Measurements from ENCODE around the gene ATP13A2.

The ATP13A2 gene

GRCh38 chr1:17027900-17028299, 16.2 kb upstream of the ATP13A2 start:
- no peak for FAIRE-seq

GRCh38 chr1:17027403-17027802, 15.7 kb upstream of the ATP13A2 start:
- FAIRE-seq = no peak

- FAIRE-seq = no peak
Observed at GRCh38 chr1:17024721-17025120, 13.0 kb upstream of the ATP13A2 start.

GRCh38 chr1:17023573-17023972, 11.8 kb upstream of the ATP13A2 start:
- FAIRE-seq = no peak

GRCh38 chr1:17023102-17023501, 11.4 kb upstream of the ATP13A2 start:
- FAIRE-seq = no peak

- no peak for FAIRE-seq
Observed at GRCh38 chr1:17021896-17022295, 10.2 kb upstream of the ATP13A2 start.

GRCh38 chr1:17020502-17020901, 8.8 kb upstream of the ATP13A2 start:
- FAIRE-seq = no peak

GRCh38 chr1:17018849-17019248, 7.1 kb upstream of the ATP13A2 start:
- no peak for FAIRE-seq

GRCh38 chr1:17017435-17017834, 5.7 kb upstream of the ATP13A2 start:
- FAIRE-seq = no peak

GRCh38 chr1:17016317-17016661, 4.6 kb upstream of the ATP13A2 start:
- FAIRE-seq = no peak

GRCh38 chr1:17014671-17015567, 3.2 kb upstream of the ATP13A2 start:
- FAIRE-seq = no peak

GRCh38 chr1:17013491-17014320, 2.0 kb upstream of the ATP13A2 start:
- no peak for FAIRE-seq

- no peak for FAIRE-seq
Observed at GRCh38 chr1:17012775-17013490, 1.2 kb upstream of the ATP13A2 start.

GRCh38 chr1:17011092-17011438, 663 bp downstream of the ATP13A2 start:
- no peak for FAIRE-seq

- FAIRE-seq = no peak
Observed at GRCh38 chr1:17009706-17010105, 2.0 kb downstream of the ATP13A2 start.

GRCh38 chr1:17008208-17008855, 3.4 kb downstream of the ATP13A2 start:
- FAIRE-seq = no peak

- no peak for FAIRE-seq
Observed at GRCh38 chr1:17007121-17007520, 4.6 kb downstream of the ATP13A2 start.

- FAIRE-seq = no peak
Observed at GRCh38 chr1:17005365-17005740, 6.4 kb downstream of the ATP13A2 start.

GRCh38 chr1:17004466-17005364, 7.0 kb downstream of the ATP13A2 start:
- no peak for FAIRE-seq

GRCh38 chr1:17002524-17002902, 9.2 kb downstream of the ATP13A2 start:
- no peak for FAIRE-seq

- no peak for FAIRE-seq
Observed at GRCh38 chr1:17001760-17002523, 9.8 kb downstream of the ATP13A2 start.

Measured in A204.1 (cell line).